ENCODE data around the gene SBF2.

DNA sequence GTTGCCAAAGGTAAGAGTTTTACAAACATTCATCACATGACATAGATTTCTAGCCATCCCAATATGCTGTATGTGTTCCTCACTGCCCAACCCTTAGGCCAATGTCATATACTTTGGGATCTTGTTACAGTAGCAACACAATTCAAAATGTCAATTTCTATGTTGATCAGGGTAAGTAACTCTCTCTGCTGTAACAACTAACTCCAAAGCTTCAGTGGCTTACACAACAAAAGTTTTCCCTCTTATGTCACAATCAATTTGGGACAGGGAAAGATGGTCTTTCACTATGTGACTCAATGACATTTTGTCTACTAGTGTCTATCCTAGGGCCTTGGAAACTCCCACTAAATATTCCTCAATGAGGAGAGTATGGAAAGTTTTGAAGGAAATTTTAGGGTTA is 144.5 kb downstream of the SBF2 start:
- no peak for TF ChIP-seq BHLHE40 (IDR thresholded peaks at IDR 0.05; ENCODE audit: borderline replicate concordance)
- no peak for TF ChIP-seq ZNF384 (IDR thresholded peaks at IDR 0.05)
- TF ChIP-seq FOXA1 (IDR thresholded peaks at IDR 0.05): no peak
- TF ChIP-seq L3MBTL2 (conservative IDR thresholded peaks at IDR 0.05): no peak
- TF ChIP-seq, protein P1, sequence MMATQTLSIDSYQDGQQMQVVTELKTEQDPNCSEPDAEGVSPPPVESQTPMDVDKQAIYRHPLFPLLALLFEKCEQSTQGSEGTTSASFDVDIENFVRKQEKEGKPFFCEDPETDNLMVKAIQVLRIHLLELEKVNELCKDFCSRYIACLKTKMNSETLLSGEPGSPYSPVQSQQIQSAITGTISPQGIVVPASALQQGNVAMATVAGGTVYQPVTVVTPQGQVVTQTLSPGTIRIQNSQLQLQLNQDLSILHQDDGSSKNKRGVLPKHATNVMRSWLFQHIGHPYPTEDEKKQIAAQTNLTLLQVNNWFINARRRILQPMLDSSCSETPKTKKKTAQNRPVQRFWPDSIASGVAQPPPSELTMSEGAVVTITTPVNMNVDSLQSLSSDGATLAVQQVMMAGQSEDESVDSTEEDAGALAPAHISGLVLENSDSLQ (IDR thresholded peaks at IDR 0.05): no peak
- TF ChIP-seq NFRKB (IDR thresholded peaks at IDR 0.05): no peak
- no peak for TF ChIP-seq FOXM1 (IDR thresholded peaks at IDR 0.05; ENCODE audit: borderline replicate concordance)
- no peak for TF ChIP-seq HDGF (IDR thresholded peaks at IDR 0.05; ENCODE audit: borderline replicate concordance)
- TF ChIP-seq ARNT (IDR thresholded peaks at IDR 0.05): no peak

Data from HEK293T (cell line).